HL-60 (cell line): ENCODE measurements around the gene MMP23B.

Experiments used
- DNase-seq, 2 experiments: peaks; one replicate each; pipeline ENCODE4 v3.0.0-alpha.2; 2010 to 2020; ENCODE audit warnings: low read depth in 1 of 2, low spot score in 1 of 2
- H3K27ac ChIP-seq: fragments of 250-450 bp; sonication (Bioruptor Pico); replicated peaks from 2 replicates; pipeline ENCODE4 v1.5.1; 2020; ENCODE audit warnings: mild to moderate bottlenecking, moderate library complexity
- H3K27me3 ChIP-seq: fragments of 250-450 bp; sonication (Bioruptor Pico); 2 replicates; pipeline ENCODE4 v1.5.1; 2021; ENCODE audit warnings: mild to moderate bottlenecking, moderate library complexity; ENCODE audit not compliant: insufficient read depth, poor library complexity, severe bottlenecking
- H3K4me3 ChIP-seq: replicated peaks from 2 replicates; pipeline ENCODE4 v1.5.1; 2011; ENCODE audit warnings: mild to moderate bottlenecking, control low read depth, low read length; ENCODE audit not compliant: insufficient read depth
- GABPA ChIP-seq: IDR thresholded peaks from 2 replicates; pipeline ENCODE4 v1.6.1; 2012; ENCODE audit warnings: low read depth
- POLR2AphosphoS5 ChIP-seq: IDR thresholded peaks from 2 replicates; pipeline ENCODE4 v1.6.1; 2012; ENCODE audit warnings: low read depth
- SPI1 ChIP-seq: IDR thresholded peaks from 2 replicates; pipeline ENCODE4 v1.6.1; 2012; ENCODE audit warnings: low read depth, mild to moderate bottlenecking, borderline replicate concordance
- TF ChIP-seq, protein P1 (sequence below): IDR thresholded peaks from one replicate; pipeline ENCODE4 v1.5.1; 2011; ENCODE audit warnings: low read length, control low read depth, inconsistent platforms; ENCODE audit not compliant: insufficient read depth
- TF ChIP-seq, protein P2 (sequence below): IDR thresholded peaks from 2 replicates; pipeline ENCODE4 v1.6.1; 2012; ENCODE audit warnings: low read depth; ENCODE audit not compliant: insufficient replicate concordance

MMP23B gene

DNA sequence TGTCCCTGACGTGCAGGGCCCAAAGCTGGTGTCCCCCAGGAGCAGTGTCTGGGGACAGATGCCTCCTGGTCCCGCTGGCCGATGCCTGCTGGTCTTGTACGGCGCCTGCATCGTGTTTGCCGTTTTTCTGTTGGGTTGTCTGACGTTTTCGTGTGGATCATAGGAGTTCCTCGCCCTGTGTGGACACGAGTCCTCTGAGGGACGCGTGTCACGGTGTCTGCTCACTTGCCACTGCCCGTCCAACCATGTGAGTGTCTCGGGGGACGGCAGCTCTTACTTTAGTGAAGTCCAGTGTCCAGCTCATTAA is 9.2 kb upstream of the MMP23B start:
- H3K27ac ChIP-seq = no peak overlapping the region
- no peak overlapping the region for H3K4me3 ChIP-seq
- DNase-seq = no peak
- no peak for TF ChIP-seq GABPA
- TF ChIP-seq, protein P1, sequence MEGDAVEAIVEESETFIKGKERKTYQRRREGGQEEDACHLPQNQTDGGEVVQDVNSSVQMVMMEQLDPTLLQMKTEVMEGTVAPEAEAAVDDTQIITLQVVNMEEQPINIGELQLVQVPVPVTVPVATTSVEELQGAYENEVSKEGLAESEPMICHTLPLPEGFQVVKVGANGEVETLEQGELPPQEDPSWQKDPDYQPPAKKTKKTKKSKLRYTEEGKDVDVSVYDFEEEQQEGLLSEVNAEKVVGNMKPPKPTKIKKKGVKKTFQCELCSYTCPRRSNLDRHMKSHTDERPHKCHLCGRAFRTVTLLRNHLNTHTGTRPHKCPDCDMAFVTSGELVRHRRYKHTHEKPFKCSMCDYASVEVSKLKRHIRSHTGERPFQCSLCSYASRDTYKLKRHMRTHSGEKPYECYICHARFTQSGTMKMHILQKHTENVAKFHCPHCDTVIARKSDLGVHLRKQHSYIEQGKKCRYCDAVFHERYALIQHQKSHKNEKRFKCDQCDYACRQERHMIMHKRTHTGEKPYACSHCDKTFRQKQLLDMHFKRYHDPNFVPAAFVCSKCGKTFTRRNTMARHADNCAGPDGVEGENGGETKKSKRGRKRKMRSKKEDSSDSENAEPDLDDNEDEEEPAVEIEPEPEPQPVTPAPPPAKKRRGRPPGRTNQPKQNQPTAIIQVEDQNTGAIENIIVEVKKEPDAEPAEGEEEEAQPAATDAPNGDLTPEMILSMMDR = no peak
- no peak for TF ChIP-seq POLR2AphosphoS5
- no peak for TF ChIP-seq SPI1
- no peaks in the 10 kb centered on the region for H3K27me3 ChIP-seq

DNA sequence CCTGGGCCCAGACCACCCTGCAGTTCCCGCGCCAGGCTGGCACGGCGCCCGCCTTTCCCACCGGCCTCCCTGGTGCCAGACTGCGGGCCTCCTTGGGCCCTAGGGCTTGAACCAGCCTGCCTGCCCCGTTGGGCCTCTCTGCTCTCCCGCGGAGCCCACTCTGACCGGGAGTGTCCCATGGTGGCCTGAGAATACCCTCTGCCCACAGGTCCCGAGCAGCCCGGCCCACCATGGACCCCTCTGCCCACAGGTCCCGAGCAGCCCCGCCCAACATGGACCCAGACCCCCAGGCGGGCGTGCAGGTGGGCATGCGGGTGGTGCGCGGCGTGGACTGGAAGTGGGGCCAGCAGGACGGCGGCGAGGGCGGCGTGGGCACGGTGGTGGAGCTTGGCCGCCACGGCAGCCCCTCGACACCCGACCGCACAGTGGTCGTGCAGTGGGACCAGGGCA is 8.8 kb upstream of the MMP23B start:
- Histone ChIP-seq H3K27me3 (no peaks in the 10 kb centered on the region), H3K4me3 (no peak overlapping the region), H3K27ac (no peak overlapping the region)
- TF ChIP-seq GABPA = no peak
- TF ChIP-seq POLR2AphosphoS5 = no peak
- TF ChIP-seq, protein P2, sequence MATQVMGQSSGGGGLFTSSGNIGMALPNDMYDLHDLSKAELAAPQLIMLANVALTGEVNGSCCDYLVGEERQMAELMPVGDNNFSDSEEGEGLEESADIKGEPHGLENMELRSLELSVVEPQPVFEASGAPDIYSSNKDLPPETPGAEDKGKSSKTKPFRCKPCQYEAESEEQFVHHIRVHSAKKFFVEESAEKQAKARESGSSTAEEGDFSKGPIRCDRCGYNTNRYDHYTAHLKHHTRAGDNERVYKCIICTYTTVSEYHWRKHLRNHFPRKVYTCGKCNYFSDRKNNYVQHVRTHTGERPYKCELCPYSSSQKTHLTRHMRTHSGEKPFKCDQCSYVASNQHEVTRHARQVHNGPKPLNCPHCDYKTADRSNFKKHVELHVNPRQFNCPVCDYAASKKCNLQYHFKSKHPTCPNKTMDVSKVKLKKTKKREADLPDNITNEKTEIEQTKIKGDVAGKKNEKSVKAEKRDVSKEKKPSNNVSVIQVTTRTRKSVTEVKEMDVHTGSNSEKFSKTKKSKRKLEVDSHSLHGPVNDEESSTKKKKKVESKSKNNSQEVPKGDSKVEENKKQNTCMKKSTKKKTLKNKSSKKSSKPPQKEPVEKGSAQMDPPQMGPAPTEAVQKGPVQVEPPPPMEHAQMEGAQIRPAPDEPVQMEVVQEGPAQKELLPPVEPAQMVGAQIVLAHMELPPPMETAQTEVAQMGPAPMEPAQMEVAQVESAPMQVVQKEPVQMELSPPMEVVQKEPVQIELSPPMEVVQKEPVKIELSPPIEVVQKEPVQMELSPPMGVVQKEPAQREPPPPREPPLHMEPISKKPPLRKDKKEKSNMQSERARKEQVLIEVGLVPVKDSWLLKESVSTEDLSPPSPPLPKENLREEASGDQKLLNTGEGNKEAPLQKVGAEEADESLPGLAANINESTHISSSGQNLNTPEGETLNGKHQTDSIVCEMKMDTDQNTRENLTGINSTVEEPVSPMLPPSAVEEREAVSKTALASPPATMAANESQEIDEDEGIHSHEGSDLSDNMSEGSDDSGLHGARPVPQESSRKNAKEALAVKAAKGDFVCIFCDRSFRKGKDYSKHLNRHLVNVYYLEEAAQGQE = no peak
- no peak for TF ChIP-seq SPI1
- TF ChIP-seq, protein P1 = no peak
- DNase-seq = no peak

DNA sequence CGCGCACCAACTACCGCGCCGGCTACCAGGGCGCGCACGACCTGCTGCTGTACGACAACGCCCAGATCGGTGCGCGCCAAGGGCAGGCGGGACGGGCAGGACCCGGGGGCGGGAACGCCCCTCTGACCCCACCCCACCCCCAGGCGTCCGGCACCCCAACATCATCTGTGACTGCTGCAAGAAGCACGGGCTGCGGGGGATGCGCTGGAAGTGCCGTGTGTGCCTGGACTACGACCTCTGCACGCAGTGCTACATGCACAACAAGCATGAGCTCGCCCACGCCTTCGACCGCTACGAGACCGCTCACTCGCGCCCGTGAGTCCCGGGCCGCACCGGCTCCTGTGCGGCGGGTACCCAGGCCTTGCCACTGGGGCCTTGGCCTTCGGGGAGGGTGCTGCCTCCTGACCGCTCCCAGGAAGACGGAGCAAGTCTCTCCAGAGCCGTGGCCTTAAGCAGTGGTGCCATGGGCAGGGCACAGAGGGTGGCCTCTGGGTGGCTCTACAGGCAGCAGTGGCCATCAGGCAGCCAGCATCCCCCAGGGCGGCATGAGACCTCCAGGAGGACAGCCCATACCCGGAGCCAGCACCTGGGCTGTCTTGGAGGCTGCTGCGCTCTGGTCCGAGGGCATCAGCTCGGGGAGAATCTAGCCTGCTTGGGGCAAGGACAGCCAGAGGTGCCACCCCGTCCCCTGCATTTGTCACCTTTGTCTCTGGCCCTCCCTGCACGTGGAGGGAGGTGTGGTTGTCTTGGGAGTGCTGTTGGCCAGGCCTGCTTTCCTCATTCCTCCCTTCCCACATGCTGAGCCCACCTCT is 8.1 kb upstream of the MMP23B start:
- H3K27ac ChIP-seq = no peak overlapping the region

More for the DNA sequence above, 8.1 kb upstream of the MMP23B start:
- TF ChIP-seq GABPA (no peak), SPI1 (no peak), POLR2AphosphoS5 (no peak)
- TF ChIP-seq, protein P2 = no peak
- TF ChIP-seq, protein P1 = no peak
- no peak for DNase-seq
- H3K4me3 ChIP-seq = no peak overlapping the region
- H3K27me3 ChIP-seq = no peaks in the 10 kb centered on the region
